Prostate gland (tissue), 2 donors: ENCODE measurements around the gene MACC1. TPM values are rescaled to one million over a fixed set of nuclear protein-coding genes. Genes with fewer than 3 reads are reported as not detected.
"Not testable (repeated sequence)": the region's sequence is repeated elsewhere in the genome, so short reads cannot be mapped to it uniquely, and the experiment has no call there.

Experiments used
- DNase-seq: peaks from one replicate; pipeline ENCODE4 v3.0.0-alpha.2; 2019; ENCODE audit warnings: low spot score
- H3K27ac ChIP-seq, 2 donors: fragments of 200-600 bp; sonication (generic); 2 replicates each; pipeline ENCODE4 v1.5.1; 2017 to 2019
- H3K27me3 ChIP-seq: fragments of 200-600 bp; sonication (generic); replicated peaks from 2 replicates; pipeline ENCODE4 v1.5.1; 2019; ENCODE audit not compliant: insufficient read depth
- H3K36me3 ChIP-seq, 2 donors: fragments of 200-600 bp; sonication (generic); 1 replicate in 1 of 2; 2 replicates in 1 of 2; pipeline versions ENCODE4 v1.5.1 to v1.8.1; 2017 to 2019
- H3K4me1 ChIP-seq: fragments of 200-600 bp; sonication (generic); replicated peaks from 2 replicates; pipeline ENCODE4 v1.5.1; 2019
- H3K4me3 ChIP-seq, 2 donors: fragments of 200-600 bp; sonication (generic); 2 replicates each; pipeline ENCODE4 v1.5.1; 2017 to 2019
- H3K9me3 ChIP-seq: fragments of 200-600 bp; sonication (generic); 2 replicates; pipeline ENCODE4 v1.5.1; 2017
- POLR2A ChIP-seq: fragments of 450-650 bp; IDR thresholded peaks from one replicate; pipeline ENCODE4 v1.6.1; 2016; ENCODE audit warnings: antibody characterized with exemption, mild to moderate bottlenecking
- POLR2AphosphoS5 ChIP-seq: sonication (generic); formaldehyde crosslinking; IDR thresholded peaks from one replicate; pipeline ENCODE4 v1.6.1; 2017; ENCODE audit warnings: antibody characterized with exemption
- WGBS: methylation state at CpG from one replicate; pipeline ENCODE4 v1.1.5; 2018; 5-methylcytosine and 5-hydroxymethylcytosine counted together
- intact Hi-C: fragments of 100-400 bp; cut with DNase I; formaldehyde crosslinking; loops from one replicate; pipeline ENCODE4 v1.14.2; 2022
- total RNA-seq, 2 donors: library from RNA; depleted of rRNA; stranded (reverse); fragments of >200 nt; gene quantifications; one replicate each; pipeline ENCODE4 v1.1.0, GENCODE V29; 2016
- TF ChIP-seq, protein P1 (sequence below), 4 experiments: fragments of 200-600 bp in 2 of 4; fragments of 450-650 bp in 2 of 4; sonication (generic) in 2 of 4; IDR thresholded peaks; 1 replicate in 3 of 4; 2 replicates in 1 of 4; pipeline ENCODE4 v1.5.1; 2016 to 2019; ENCODE audit warnings: antibody characterized with exemption in 4 of 4, mild to moderate bottlenecking in 2 of 4, moderate library complexity in 2 of 4

The MACC1 gene
- total RNA-seq, 2 donors from 2014 or later = 3.0 to 3.4 TPM

DNA sequence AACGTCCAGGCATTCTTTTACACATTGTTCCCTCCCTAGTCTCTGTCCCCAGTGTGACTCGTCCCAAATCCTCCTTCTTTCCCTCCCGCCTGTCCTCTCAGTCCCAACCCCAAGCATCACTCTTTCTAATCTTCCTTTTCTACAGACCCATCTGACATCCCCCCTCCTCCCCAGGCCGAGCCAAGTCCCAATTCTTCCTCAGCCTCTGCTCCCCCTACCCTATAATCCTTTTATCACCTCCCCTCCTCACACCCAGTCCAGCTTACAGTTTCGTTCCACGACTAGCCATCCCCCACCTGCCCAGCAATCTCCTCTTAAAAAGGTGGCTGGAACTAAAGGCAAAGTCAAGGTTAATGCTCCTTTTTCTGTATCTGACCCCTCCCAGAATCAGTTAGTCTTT, 95.1 kb downstream of the MACC1 start:
- Histone ChIP-seq H3K9me3 (no peaks in the 10 kb centered on the region), H3K27ac (no peak overlapping the region), H3K27me3 (no peaks in the 10 kb centered on the region), H3K36me3 (no peaks in the 10 kb centered on the region), H3K4me3 (no peak overlapping the region), H3K4me1 (no peaks in the 10 kb centered on the region)
- TF ChIP-seq POLR2AphosphoS5 = no peak
- TF ChIP-seq, protein P1, sequence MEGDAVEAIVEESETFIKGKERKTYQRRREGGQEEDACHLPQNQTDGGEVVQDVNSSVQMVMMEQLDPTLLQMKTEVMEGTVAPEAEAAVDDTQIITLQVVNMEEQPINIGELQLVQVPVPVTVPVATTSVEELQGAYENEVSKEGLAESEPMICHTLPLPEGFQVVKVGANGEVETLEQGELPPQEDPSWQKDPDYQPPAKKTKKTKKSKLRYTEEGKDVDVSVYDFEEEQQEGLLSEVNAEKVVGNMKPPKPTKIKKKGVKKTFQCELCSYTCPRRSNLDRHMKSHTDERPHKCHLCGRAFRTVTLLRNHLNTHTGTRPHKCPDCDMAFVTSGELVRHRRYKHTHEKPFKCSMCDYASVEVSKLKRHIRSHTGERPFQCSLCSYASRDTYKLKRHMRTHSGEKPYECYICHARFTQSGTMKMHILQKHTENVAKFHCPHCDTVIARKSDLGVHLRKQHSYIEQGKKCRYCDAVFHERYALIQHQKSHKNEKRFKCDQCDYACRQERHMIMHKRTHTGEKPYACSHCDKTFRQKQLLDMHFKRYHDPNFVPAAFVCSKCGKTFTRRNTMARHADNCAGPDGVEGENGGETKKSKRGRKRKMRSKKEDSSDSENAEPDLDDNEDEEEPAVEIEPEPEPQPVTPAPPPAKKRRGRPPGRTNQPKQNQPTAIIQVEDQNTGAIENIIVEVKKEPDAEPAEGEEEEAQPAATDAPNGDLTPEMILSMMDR (IDR thresholded peaks at IDR 0.05) = no peak
- TF ChIP-seq POLR2A = no peak
- DNase-seq = no peak
- intact Hi-C loops = no loop called here
- WGBS = 82% methylated on average over 6 of the region's 6 CpGs

GRCh38 chr7:20121404-20121803, 95.8 kb downstream of the MACC1 start:
- Histone ChIP-seq H3K27ac (no peak overlapping the region), H3K36me3 (no peaks in the 10 kb centered on the region), H3K4me3 (no peak overlapping the region), H3K27me3 (no peaks in the 10 kb centered on the region), H3K4me1 (no peaks in the 10 kb centered on the region), H3K9me3 (no peaks in the 10 kb centered on the region)
- DNase-seq = no peak
- WGBS = 86% methylated on average over 8 of the region's 8 CpGs
- intact Hi-C loops = no loop called here
- no peak for TF ChIP-seq POLR2A
- TF ChIP-seq, protein P1 (IDR thresholded peaks at IDR 0.05) = no peak
- no peak for TF ChIP-seq POLR2AphosphoS5

GRCh38 chr7:20120611-20121168, 96.5 kb downstream of the MACC1 start:
- DNase-seq, H3K4me1 ChIP-seq, H3K36me3 ChIP-seq, H3K27me3 ChIP-seq, H3K9me3 ChIP-seq, intact Hi-C loops, H3K4me3 ChIP-seq, H3K27ac ChIP-seq: not testable (repeated sequence)
- WGBS = 92% methylated on average over 7 of the region's 7 CpGs

- no peak for DNase-seq
- Histone ChIP-seq H3K36me3 (no peaks in the 10 kb centered on the region), H3K27ac (no peak overlapping the region), H3K9me3 (no peaks in the 10 kb centered on the region), H3K4me3 (no peak overlapping the region), H3K27me3 (no peaks in the 10 kb centered on the region), H3K4me1 (no peaks in the 10 kb centered on the region)
- intact Hi-C loops = no loop called here
- WGBS = 82% methylated on average over 3 of the region's 3 CpGs
- TF ChIP-seq, protein P1 (IDR thresholded peaks at IDR 0.05) = no peak
- TF ChIP-seq POLR2AphosphoS5 = no peak
- TF ChIP-seq POLR2A = no peak
Measured at GRCh38 chr7:20116869-20117268, 100.3 kb downstream of the MACC1 start.

- TF ChIP-seq, protein P1 (IDR thresholded peaks at IDR 0.05) = no peak
- TF ChIP-seq POLR2AphosphoS5 (no peak), POLR2A (no peak)
- Histone ChIP-seq H3K27me3 (no peaks in the 10 kb centered on the region), H3K9me3 (no peaks in the 10 kb centered on the region), H3K27ac (no peak overlapping the region), H3K4me1 (no peaks in the 10 kb centered on the region), H3K36me3 (no peaks in the 10 kb centered on the region), H3K4me3 (no peak overlapping the region)
- DNase-seq = no peak
- intact Hi-C loops = no loop called here
- 83% methylated on average over 2 of the region's 2 CpGs for WGBS
Measured at GRCh38 chr7:20114468-20114867, 102.7 kb downstream of the MACC1 start.
